GM21526 (cell line): ENCODE data around the gene SGPL1.
"Not testable (repeated sequence)": the region's sequence is repeated elsewhere in the genome, so short reads cannot be mapped to it uniquely, and the experiment has no call there.

Experiments
- ATAC-seq: cut with Tn5 transposase; IDR thresholded peaks from one replicate; pipeline ENCODE4 v1.9.1; 2021; ENCODE audit warnings: moderate library complexity; ENCODE audit not compliant: unreplicated experiment, low FRiP score

The SGPL1 gene

DNA sequence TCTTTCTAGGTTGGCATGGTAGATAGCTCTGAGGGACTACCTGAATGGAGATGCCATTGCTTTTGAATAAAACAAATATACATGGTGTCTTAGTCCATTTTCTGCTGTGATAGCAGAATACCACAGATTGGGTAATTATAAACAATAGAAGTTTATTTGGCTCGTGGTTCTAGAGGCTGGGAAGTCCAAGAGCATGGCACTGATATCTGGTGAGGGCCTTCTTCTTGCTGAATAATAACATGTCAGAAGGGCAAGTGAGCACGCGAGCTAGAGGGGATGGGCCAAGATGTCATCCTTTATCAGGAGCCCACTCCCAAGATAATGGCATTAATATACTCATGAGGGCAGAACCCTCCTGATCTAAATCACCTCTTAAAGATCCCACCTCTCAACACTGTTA, 21.9 kb downstream of the SGPL1 start:
- no peak for ATAC-seq

DNA sequence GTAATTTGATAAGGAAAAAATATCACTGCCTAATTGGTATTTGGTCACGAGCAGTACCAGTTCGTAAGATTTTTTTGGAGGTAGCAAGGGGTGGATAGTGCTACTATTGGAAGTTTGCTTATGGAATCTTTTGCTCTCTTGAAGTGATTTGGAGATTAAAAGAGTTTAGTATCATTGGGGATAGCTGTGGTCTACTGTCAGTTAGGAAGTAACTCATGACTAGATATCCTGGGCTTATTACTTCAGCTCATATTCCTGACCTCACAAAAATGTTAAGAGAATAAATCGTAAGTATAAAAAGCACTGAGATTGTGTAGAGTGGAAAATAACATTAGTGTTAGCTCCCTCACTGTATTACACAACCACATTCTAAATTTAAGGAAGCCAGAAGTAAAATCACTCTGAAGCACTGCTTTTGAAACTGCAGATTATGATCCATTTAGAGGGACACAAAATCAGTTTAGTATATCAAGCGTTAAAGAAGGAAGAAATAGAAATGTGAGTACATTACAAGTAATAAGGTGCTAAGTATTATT, 22.6 kb downstream of the SGPL1 start:
- no peak for ATAC-seq

DNA sequence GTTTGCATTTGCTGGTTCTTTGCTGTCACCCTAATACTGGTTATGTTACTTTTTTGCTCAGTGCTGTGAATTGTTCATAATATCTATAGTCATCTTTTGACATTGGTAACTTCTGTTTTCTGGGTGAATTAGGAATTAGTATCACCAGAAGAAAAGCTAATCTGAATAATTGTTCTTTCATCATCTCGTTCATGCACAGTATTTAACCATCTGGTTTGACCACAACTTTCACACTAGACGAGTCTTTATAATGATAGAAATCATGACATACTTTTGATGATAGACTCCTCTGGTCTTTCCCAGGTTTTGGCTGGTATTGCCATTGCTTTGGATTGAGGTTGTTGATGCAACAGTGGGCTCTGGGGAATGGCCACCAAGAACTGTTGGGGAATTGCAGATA, 25.1 kb downstream of the SGPL1 start:
- ATAC-seq, result no peak

DNA sequence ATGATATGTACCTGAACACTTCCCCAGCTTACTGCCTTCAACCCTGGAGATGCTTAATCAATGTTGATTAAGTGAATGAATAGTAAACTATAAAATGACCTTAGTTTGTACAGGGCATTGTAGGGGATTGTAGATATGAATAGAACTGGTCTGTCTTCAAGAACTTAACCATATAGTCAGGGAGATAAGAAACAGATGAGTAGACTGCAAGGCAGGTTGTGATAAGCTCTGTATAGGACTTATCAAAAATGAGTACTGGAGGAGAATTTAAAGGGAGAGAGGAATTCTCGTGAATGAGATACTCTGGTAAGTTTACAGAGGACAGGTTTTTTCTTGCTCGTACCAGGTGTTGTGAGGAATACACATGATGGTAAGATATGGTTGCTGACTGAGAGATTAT, 27.6 kb downstream of the SGPL1 start:
- ATAC-seq, result no peak

DNA sequence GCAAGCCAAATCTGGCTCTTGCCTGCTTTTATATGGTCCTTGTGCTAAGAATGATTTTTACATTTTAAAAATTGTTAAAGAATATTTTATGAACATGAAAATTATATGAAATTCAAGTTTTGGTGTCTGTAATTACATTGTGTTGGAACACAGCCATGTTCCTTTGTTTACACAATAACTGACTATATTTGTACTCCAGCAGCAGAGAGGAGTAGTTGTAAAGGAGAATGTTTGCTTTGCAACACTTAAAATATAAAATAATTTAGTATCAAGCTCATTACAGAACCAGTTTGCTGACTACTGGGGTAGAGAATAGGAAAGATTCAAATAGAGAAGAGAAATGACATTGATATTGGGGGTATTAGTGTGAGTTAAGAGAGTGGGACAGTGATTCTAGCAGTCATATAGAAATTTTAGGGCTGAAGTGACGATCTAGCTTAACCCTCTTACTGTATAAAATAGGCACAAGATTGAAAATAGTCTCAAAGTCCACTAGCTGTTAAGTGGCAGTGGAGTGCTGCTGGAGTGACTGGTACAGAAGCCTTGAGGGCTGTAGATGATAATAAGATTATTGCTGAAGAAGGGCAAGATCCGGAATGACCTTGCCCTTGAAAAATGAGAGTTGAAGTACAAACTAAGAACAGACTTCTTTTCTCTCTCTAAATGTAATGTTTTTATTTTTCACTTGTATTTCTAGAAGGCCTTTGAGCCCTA, 28.2 kb downstream of the SGPL1 start:
- no peak for ATAC-seq

DNA sequence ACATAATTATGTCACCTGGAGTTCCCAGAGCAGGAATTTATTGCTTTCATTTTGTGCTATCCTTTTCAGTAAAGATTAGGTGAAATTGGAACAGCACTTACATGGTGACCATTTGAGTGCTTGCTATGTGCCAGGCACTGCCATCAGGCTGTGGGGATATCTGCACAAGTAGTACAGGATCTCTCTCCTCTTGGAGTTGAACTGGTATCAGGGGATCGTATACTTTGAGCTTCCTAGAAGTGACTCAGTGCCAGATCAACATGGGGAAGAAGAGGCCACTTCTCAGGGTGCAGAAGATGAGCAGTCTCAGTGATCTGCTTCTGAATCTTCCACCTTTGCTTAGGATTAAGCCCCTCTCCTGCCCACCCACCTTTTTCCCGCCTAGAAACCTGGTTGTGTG, 29.5 kb downstream of the SGPL1 start:
- no peak for ATAC-seq

DNA sequence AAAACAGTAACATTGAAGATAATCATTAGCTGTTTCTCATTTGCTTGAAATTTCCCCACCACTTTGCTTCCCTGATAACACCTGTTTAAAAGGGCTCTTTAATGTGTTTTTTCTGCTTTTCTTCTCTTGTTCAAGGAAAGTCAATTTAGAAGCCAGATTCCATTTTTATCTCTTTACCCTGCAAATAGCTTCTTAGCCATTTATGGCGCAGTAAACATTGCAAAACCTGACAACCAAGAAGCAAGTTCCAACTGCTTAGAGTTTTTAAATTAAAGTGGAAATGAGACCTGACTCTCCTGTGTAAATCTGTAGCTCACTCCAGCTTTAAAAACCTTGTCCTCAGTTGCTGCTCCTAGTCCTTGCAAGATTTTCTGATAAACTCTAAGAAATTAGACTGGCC, 30.1 kb downstream of the SGPL1 start:
- ATAC-seq, result no peak

DNA sequence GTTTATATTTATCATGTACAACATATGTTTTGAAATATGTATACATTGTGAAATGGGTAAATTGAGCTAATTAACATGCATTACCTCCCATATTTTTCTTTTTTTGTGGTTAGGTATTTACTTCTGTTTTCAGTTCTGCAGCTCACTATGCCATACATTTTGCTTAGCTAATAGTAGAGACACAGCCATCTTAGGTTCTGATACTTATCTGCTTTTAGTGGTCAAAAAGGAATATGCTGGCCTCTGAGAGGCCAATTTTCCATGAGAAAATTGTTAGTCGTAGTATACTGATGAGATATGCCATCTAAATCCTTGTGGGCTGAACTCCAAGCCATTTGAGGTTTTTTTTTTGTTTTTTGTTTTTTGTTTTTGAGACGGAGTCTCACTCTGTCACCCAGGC, 31.0 kb downstream of the SGPL1 start:
- ATAC-seq, result no peak

DNA sequence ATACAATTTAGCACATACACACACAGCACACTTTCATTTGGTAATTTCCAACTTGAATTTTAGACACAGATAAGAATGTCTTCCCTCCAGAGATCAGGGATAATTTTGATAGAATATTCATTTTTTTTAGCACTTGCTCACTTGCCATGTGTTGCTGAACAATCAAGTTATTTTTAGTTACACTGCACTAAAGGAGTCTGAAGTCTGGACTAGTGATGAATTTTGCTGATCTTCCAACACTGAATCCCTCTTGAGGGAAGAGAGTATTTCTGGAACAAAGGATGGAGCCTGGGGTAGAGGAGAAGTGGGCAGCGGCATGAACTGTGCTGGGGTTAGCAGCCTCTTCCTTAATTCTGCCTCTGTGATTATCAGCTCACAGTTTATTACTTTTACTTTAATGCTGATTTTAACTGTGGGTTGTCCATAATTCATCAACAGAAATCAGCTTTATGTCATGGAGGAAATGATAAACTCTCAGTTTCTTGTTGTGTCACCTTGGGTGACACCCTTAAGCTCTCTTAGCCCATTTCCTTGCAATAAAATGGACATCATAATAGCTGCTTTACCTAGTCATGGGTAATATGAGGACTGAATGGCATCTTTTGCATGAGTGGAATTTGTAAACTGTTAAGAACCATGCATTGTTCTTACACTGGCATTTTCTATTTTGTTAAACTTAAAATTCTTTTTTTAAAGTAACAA, 32.1 kb downstream of the SGPL1 start:
- no peak for ATAC-seq

DNA sequence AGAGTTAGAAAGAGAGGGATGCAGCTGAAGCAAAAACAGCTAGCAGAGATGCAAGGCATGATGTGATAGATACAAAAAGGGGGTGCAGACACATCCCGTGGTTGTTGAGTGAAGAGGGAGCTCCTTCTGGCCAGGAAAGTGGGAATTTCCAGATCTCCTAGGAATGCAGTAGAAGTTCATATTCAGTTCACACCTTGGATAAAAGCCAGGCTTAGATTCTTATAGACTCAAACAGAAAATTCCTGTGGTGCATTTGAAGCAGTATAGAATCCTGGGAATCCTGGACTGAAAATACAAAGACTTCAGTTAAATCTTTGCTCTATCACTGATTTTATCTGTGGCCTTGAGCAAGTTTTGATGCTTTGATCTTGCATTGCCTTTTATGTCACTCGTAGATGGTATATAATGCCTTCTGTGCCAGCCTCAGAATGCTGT, 33.9 kb downstream of the SGPL1 start:
- ATAC-seq, result no peak

DNA sequence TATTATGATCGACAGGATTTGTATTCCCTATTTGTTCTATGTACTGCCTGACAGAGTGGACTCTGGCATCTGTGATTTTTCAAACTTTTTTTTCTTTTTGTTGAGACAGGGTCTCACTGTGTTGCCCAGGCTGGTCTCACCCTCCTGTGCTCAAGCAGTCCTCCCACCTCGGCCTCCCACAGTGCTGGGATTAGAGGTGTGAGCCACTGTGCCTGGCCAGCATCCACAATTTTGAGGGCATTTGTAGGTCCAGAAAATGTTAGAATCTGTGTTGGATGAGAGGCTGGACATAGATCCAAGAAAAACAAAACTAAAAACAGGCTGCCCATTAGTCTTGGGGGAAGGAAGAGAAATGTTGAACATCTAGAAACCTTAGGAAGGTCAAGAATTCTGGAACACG, 34.3 kb downstream of the SGPL1 start:
- no peak for ATAC-seq

DNA sequence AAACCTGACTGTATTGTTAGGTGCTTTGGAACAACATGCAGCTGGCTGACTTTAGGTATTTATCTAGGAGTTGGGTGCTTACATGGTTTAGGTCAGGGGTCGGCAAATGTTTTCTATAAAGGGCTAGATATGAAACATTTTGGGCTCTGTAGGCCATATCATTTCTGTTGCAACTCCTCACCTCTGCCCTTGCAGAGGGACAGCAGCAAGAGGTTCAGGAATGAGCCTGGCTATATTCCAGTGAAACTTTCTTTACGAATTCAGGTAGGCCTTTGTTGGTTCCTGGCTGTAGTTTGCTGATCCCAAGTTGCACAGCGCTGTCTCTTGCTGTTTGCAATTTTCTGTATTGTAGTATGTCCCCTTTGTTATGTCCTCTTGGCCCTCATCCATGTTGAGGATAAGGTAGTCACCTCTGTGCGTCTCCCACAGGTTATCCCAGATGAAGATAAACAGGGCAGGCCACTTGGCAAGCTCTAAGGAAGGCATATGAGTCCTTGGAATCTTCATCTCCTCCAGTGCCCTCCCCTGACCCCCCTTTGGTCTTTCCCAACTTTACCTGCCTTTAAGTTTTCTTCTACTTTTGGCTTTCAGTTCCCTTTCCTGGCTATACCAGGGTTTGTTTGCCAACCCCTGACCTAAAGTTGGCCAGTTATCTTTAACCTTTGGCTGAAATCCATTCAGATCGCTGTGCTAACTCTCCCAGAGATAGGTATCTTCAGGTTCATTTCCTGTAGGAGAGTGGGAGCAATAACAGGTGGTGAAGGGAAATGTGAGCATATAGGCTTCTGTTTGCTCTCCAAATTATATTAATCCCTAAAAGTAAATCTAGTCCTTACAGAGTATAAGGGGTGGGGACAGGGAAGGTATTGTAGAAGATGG, 36.1 kb downstream of the SGPL1 start:
- no peak for ATAC-seq

DNA sequence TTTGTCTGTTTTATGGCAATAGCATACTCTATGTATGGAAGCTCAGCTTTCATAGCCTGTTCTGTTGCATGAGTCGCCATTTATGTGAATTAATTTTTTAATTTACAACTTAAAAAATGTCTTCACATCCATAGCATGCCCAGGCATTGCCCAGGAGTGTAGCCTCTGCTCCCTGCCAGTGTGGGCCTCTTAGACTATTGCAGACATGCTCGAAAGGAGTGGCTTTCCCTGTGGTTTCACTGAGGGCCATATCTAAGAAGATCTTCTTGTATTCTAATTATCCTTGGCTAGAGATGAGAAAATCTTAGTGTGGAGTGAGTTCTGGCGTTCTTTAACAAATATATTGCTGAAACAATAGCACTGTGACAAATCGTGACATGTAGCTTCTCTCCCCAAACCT, 37.3 kb downstream of the SGPL1 start:
- ATAC-seq, result no peak

DNA sequence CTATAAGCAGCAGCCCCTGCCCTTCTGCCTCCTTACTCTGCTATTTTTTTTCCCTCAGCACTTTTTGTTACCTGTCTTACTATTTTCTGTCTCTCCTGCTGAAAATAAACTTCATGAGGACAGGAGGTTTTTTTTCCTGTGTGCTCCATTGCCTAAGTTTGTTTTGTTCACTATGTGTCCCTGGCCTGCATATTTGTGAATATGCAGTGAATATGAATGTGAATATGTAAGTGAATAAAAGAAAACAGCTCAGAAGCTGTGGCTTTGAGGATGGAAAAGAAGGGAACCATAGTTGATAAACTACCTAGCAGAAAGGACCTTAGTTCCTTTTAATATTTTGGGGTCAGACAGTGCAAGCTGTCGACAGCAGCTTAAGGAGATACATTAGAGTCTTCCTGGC, 37.7 kb downstream of the SGPL1 start:
- ATAC-seq, result no peak

DNA sequence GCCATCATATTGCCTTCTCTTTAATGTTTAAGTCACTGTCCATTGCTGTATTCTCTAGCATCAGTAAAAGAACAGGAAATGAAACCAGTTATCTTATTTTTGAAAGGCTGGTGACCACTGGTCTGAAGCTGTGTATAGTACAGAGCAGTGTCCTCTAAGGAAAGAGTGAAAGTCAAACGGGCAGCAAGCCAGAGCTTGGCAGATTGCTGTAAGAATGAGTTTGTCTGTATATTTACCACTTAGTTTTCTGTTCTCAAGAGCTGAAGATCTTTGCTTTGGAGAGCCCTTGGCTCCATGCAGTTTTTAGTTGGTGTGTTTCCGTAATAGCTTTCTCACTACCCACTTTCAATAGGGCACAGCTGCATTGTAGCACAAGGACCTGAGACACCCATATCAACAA, 40.7 kb downstream of the SGPL1 start:
- ATAC-seq, result no peak

DNA sequence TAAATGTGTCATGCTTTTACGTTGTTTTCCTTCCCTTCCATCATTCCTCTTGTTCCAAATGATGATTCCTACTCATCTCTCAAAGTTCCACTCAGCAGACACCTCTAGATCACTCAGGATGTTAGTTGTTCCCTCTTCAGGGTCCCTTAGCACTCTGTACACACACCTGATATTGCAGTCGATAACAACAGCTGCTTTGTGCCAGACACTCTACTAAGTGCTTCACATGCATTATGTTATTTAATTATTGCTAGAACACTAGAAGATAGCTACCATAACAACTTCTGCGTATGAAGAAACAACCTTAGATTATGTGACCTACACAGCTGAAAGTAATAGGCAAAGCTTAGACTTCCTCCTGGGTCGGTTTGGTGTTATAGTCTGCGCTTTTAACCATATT, 43.0 kb downstream of the SGPL1 start:
- no peak for ATAC-seq

DNA sequence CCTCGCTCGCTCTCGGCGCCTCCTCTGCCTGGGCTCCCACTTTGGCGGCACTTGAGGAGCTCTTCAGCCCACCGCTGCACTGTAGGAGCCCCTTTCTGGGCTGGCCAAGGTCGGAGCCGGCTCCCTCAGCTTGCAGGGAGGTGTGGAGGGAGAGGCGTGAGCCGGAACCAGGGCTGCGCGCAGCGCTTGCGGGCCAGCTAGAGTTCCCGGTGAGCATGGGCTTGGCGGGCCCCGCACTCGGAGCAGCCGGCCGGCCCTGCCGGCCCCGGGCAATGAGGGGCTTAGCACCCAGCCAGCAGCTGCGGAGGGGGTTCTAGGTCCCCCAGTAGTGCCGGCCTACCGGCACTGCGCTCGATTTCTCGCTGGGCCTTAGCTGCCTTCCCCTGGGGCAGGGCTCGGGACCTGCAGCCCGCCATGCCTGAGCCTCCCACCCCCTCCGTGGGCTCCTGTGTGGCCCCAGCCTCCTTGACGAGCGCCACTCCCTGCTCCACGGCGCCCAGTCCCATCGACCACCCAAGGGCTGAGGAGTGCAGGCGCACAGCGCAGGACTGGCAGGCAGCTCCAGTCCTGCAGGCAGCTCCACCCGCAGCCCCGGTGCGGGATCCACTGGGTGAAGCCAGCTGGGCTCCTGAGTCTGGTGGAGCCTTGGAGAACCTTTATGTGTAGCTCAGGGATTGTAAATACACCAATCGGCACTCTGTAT, 45.9 kb downstream of the SGPL1 start:
- ATAC-seq, result not testable (repeated sequence)

DNA sequence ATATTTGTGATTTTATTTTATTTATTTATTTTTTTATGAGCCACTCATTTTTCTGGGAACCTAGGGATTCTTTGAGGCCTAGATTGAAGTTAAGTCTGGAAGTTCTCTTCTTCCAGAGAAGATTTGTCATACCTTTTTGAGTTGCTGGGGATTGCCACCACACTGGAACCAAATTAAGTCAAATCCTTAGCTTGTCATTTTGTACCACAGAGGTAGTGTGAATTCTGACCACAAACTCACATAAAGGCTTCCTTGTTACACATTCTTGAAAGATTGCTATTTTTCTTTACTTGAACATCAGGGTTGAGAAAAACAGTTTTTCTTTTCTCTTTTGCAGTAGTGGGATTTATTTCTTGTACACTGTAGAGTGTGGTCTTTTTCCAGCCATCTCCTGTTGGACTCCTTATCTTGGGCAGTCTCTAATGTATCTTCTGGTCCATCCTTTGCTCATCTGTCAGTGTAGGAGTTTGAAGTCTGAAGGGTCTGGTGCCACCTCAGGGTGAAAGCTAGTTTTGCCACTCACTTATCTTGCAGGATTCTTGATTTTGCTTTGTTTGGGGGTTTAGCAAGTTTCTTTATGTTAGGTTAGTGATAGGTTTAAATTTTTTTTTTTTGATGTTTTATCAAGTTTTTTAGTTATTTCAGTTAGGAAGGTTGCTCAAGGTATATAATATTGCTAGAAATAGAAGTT, 47.9 kb downstream of the SGPL1 start:
- no peak for ATAC-seq

DNA sequence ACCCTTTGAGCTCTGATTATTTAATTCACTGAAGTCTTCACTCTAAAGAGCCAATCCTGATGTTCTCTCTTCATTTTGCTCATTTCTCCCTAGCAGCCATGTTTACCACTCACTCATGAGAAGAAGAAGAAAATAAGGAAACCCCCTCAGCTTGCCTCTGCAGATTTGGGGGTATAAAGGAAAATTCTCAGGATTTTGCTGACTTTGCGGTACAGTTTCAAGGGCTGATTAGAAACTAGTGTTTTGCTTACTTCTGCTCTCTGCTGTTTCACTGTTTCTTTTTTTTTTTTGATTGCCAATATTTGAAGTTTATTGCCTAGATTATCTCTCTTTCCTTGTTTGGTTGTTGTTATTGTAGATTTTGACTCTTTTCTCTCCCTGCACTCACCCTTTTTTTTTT, 49.2 kb downstream of the SGPL1 start:
- no peak for ATAC-seq

DNA sequence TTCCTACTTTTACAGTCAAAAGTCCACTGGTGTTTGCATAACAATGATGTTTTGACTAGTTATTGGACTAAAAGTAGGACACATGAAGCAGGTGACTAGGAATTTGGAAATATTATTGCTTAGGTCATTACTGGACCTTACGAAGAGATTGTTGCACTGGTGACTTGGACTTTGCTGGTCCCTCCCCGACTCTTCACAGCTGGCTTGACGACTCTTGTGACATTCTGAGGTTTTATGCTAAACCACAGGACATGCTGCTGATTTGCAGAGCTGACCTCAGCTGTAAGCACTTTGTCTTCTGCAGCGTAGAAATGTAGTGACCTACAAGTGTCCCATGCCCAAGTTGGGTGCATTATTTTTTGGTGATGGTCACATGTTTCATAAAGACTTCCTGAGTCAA, 50.7 kb downstream of the SGPL1 start:
- ATAC-seq, result no peak
